A673 (cell line): ENCODE data around the gene CLRN3.

Experiments
- CTCF ChIP-seq: fragments of 300-800, 200-600 bp; sonication (generic); conservative IDR thresholded peaks from 2 replicates; pipeline ENCODE4 v1.5.1; 2017; ENCODE audit warnings: low read depth, mild to moderate bottlenecking, antibody characterized with exemption, low read length, moderate library complexity, mixed read lengths
- EZH2 ChIP-seq: fragments of 200-600 bp; sonication (generic); IDR thresholded peaks from 2 replicates; pipeline ENCODE4 v1.6.1; 2017; ENCODE audit warnings: borderline replicate concordance, low read depth, mild to moderate bottlenecking, mixed read lengths, antibody characterized with exemption, low read length; ENCODE audit not compliant: poor library complexity, severe bottlenecking

DNA sequence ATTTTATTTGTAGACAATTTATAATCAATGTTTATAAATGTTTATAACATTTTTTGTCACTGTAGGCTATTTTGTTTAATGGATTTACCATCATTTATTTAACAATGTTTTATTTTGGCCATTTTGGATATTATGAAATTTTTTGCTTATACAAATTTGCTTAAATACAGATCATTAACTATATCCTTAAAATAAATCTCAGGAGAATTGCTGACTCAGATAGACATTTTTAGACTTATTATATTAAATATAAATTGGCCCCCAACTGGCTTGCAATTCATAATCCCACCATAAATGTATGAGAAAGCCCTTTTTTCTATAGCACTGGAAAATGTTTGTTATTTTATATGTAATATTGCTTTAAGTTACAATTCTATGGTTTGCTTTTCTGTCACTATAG is 3.8 kb upstream of the CLRN3 start:
- TF ChIP-seq CTCF (no peak), EZH2 (no peak)
